GM12892 (cell line): ENCODE measurements around the gene CFAP97D2.
"Not testable (repeated sequence)": the region's sequence is repeated elsewhere in the genome, so short reads cannot be mapped to it uniquely, and the experiment has no call there.

Source experiments
- DNase-seq: peaks from one replicate; pipeline ENCODE4 v3.0.0; 2011; ENCODE audit not compliant: insufficient read length
- FAIRE-seq: peaks from 2 replicates; lab custom pipeline; 2011; peaks lifted over from hg19 to GRCh38; lab: Jason Lieb, UNC
- POLR2A ChIP-seq: IDR thresholded peaks from 2 replicates; pipeline ENCODE4 v1.6.1; 2011; ENCODE audit warnings: low read depth, low read length, control low read depth
- POLR2AphosphoS5 ChIP-seq: IDR thresholded peaks from 2 replicates; pipeline ENCODE4 v1.6.1; 2011; ENCODE audit warnings: low read depth, low read length, control low read depth
- TAF1 ChIP-seq: IDR thresholded peaks from 2 replicates; pipeline ENCODE4 v1.6.1; 2011; ENCODE audit warnings: low read depth, mild to moderate bottlenecking, control low read depth, low read length, borderline replicate concordance

Gene CFAP97D2

DNA sequence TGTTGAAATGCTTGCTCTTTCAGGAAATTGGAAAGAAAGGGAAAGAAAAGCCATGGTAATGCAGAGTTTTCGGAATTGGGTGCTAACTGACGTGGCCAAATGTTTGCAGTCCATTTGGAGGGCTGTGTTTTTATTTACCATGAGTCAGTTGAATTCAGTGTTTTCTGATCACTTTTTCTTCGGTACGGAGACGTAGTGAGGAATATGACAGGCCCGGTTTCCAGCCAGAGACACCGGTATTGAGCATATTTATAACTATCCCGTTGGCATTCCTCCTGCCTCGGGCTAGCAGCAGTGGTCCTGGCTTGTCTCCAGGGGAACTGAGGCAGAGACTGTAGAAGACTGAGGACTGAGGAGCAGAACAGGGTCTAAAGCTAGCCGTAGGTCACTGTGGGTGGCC is 56.6 kb downstream of the CFAP97D2 start:
- TF ChIP-seq POLR2AphosphoS5: no peak
- TF ChIP-seq POLR2A: no peak
- TF ChIP-seq TAF1: no peak
- FAIRE-seq (no peak), DNase-seq (no peak)

DNA sequence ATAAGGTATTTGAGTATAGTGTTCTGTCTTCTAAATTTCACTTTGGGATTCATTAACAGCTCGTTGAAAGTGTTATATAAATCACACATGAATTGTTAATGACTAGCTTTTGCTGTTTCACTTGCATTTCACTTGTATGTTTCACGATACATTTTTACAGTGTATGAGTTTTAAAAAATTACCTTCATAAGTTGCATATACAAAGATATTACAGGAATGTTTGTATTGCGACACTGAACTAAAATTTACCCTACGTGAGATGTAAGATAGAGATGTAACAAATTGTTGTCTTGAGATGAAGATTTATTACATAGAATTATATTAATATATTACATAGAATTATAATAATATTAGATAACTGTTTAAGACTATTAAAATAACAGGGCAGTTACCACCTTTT is 57.2 kb downstream of the CFAP97D2 start:
- DNase-seq: no peak
- no peak for FAIRE-seq
- no peak for TF ChIP-seq TAF1
- TF ChIP-seq POLR2AphosphoS5: no peak
- no peak for TF ChIP-seq POLR2A

DNA sequence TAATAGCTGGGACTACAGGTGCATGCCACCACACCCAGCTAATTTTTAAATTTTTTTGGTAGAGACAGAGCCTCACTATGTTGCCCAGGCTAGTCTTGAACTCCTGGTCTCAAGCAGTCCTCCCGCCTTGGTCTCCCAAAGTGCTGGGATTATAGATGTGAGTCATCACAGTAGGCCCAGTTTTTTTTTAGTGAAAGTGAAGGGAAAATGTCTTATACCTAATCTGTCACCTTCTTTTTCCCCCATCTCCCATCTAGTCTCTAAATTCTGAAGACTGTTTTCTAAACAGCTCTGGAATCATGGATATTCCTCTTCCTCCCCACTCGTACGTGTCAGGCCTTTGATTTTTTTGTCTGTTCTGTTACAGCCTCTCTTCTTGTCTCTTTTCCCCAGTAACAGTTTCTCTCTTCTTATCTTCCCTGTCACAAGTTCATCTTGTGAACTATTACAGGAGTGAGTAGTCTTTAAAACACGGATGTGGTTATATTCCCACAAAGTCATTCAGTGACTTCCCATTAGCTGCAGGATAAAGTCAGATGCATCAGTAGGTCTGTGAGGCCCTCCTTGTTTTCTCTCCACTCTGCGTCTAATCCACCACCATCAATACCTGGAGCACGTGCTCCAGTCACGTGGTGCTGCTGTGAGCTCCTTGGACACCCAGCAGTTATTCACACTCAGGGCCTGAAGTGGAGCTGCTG is 58.5 kb downstream of the CFAP97D2 start:
- TF ChIP-seq TAF1: no peak
- TF ChIP-seq POLR2A: no peak
- TF ChIP-seq POLR2AphosphoS5: no peak
- DNase-seq (no peak), FAIRE-seq (no peak)

DNA sequence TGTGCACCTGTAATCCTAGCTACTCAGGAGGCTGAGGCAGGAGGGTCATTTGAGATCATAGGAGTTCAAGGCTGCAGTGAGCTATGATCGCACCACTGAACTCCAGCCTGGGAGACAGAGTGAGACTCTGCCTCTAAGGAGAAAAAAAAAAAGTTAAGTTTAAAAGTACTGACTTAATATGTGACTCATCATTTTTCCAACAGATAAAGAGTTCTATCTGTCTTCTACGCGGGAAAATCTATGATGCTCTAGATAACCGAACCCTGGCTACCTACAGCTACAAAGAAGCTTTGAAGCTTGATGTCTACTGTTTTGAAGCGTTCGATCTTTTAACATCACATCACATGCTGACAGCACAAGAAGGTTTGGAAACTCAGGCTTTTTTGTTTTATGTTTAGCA is 62.9 kb downstream of the CFAP97D2 start:
- DNase-seq (no peak), FAIRE-seq (no peak)
- TF ChIP-seq POLR2AphosphoS5 (no peak), TAF1 (no peak), POLR2A (no peak)

DNA sequence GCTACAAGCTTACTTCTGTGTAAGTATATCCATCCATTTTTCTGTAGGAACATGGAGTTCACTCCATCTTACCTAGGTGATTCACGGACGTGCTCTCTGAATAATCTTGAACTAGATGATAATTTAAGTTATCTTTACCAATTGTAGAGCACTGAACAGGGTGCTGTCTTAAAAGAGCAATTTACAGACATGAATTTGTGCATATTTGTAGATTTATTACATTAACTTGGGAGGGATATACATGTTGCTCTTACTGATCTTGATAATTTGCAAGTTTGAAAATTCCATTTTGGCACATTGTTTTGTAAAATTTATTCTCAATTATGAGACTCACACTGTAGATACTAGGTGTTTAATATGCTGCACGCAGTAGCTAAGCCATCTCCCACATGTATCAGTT is 64.9 kb downstream of the CFAP97D2 start:
- TF ChIP-seq POLR2AphosphoS5 (no peak), POLR2A (no peak)
- FAIRE-seq (no peak), DNase-seq (no peak)

DNA sequence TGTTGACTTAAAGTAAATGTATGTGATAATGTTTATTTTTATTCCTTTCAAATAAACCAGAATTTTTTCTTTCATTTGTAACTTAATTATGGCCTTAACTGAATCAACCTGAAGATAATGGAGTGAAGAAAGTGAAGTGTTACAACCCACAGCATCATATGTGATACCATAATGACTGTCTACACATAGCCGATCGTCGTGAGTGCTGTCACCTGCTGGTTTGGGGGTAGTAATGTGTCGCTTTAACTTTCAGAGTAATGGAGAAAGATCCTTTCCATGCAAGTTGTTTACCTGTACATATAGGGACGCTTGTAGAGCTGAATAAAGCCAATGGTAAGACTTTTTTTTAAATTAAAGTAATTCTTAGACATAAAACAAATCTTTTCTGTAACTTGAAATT is 65.6 kb downstream of the CFAP97D2 start:
- TF ChIP-seq TAF1 (no peak), POLR2A (no peak), POLR2AphosphoS5 (no peak)
- DNase-seq: no peak
- FAIRE-seq: no peak

DNA sequence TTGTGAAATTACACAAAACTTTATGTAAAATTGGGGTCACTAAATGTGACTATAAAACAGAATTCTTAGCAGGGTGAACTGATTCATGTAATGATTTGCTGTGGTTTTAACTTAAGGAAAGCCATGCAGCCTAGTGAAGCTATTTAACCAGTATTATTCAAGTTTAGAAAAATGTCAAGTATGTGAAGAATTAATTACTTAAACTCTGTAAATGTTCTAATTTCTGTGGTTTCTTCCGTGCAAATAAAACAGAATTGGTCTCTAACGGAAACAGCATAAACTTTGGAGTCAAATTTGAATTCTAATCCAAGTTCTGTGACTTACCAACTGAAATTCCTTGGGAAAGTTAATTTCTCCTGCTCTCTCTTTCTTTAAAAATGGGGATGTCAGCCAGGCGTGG is 69.0 kb downstream of the CFAP97D2 start:
- no peak for FAIRE-seq

DNA sequence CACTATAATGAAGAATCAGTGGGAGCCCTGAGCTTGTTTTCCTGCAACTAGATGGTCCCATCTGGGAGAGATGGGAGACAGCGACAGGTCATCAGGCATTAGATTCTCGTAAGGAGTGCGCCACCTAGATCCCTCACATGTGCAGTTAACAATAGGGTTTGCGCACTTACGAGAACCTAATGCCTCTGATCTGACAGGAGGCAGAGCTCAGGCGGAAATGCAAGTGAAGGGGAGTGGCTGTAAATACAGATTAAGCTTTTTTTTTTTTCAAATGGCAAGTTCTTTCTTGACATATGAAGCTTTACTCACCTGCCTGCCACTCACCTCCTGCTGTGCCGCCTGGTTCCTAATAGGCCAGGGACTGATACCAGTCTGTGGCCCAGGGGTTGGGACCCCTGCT is 70.0 kb downstream of the CFAP97D2 start:
- TF ChIP-seq POLR2AphosphoS5 (no peak), POLR2A (no peak)
- FAIRE-seq: no peak
- DNase-seq: no peak

More for the DNA sequence above, 69.0 kb downstream of the CFAP97D2 start:
- TF ChIP-seq POLR2A (no peak), POLR2AphosphoS5 (no peak), TAF1 (no peak)
- no peak for DNase-seq

DNA sequence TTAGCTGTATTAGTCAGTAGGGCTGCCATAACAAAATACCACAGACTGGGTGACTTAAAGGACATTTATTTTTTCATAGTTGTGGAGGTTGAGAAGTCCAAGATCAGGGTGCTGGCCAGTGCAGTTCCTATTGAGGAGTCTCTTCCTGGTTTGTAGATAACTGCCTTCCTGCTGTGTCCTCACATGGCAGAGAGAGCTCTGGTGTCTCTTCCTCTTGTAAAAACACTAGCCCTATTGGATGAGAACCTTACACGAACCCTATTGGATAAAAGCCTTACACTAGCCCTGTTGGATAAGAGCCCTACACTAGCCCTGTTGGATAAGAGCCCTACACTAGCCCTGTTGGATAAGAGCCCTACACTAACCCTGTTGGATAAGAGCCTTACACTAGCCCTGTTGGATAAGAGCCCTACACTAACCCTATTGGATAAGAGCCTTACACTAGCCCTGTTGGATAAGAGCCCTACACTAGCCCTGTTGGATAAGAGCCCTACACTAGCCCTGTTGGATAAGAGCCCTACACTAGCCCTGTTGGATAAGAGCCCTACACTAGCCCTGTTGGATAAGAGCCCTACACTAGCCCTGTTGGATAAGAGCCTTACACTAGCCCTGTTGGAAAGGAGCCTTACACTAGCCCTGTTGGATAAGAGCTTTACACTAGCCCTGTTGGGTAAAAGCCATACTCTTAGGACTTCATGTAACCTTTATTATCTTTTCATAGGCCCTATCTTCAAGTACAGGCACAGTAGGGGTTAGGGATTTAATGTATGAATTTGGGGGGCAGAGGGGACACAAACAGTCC is 72.8 kb downstream of the CFAP97D2 start:
- not testable (repeated sequence) for FAIRE-seq, DNase-seq

DNA sequence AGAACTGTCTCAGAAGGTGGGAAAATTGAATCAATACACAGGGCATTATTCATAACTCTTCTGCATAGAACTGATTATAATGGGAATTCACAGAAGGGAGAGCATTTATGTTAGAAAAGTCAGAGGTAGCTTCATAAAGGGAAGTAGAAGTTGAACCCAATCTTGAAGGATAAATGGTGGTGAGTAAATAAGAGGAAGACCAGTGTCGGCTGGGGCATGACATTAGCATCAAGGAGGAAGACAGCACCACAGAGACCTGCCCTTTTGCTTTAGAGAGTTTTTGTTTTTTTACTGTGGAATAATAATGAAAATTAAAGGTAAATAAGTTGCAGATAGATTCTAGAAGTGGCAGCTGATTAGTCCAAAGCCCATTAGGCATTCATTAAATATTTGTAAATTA is 77.5 kb downstream of the CFAP97D2 start:
- FAIRE-seq (no peak), DNase-seq (no peak)
- TF ChIP-seq TAF1 (no peak), POLR2A (no peak), POLR2AphosphoS5 (no peak)

DNA sequence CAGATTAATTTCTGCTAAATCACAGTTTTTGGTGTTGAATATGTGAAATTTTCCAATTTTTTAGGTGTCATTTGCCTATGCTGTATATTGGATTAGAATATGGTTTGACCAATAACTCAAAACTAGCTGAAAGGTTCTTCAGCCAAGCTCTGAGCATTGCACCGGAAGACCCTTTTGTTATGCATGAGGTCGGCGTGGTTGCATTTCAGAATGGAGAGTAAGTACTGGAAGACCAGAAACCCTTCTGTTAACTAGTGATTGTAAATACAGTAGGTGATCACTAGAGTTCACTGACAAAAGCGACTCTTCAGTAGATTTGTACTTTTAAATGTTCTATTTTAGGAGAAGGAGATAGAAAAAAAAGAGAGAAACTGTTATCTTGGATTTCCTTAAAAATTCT is 78.0 kb downstream of the CFAP97D2 start:
- DNase-seq: no peak
- no peak for FAIRE-seq
- no peak for TF ChIP-seq POLR2A
- no peak for TF ChIP-seq TAF1
- TF ChIP-seq POLR2AphosphoS5: no peak

DNA sequence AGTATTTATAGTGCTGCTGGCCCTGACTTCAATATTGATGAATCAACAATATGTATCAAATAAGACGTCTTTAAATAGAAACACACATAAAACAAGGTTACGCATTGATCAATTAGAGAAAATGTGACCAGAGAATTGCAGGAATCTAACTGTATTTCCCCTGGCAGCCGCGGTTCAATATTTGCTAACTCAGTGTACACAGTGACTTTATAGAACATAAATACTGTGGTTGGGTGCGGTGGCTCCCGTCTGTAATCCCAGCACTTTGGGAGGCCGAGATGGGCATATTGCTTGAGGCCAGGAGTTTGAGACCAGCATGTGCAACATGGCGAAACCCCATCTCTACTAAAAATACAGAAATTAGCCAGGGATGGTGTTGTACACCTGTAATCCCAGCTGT is 79.5 kb downstream of the CFAP97D2 start:
- DNase-seq (no peak), FAIRE-seq (no peak)
- no peak for TF ChIP-seq POLR2AphosphoS5
- no peak for TF ChIP-seq TAF1
- TF ChIP-seq POLR2A: no peak
